Measurements from ENCODE around the gene BIRC5.

BIRC5 gene

GRCh38 chr17:78258323-78259191, 44.5 kb downstream of the BIRC5 start:
- peak; percentile 60 for DNase-seq

DNA sequence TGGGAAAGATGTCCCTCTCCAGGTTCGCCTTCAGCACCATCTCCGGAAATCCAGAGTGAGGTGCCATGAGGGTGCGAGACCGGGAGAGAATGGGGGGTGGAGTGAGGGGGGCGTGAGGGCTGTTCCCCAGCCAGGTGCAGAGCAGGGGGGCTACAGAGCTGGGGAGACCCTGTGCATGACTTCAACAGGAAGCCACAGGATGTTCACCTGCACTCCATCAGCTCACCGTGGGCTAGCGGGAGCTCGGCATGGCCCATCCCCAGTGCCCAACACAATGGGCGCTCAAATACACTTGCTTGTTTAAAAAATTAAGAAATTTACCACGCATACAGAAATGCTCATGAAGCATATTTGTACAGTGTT, 45.1 kb downstream of the BIRC5 start:
- DNase-seq = no peak

- no peak for DNase-seq
These were observed 49.1 kb downstream of the BIRC5 start for GRCh38 chr17:78263063-78263735.

GRCh38 chr17:78263736-78264340, 49.8 kb downstream of the BIRC5 start:
- DNase-seq = no peak

DNA sequence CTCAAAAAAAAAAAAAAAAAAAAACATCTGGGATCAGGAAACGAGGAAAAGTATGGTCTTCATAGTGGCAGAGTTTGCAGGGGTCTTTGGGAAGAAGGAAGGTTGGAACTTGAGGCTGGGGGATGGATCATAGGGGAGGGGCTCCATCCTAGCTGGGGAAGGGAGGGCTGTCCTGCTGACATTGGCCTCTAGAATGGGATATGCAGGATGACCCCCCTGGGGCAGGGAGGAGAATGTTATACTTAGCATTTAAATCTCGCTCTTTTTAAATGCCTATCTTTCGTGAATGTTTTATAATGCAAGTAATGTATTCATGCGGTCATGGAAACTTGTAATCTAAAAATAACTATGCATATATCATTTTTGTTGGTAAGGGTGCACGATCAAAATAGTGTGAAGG, 50.5 kb downstream of the BIRC5 start:
- no peak for DNase-seq

- DNase-seq = no peak
These were observed 51.1 kb downstream of the BIRC5 start for GRCh38 chr17:78265121-78265520.

- DNase-seq = no peak
These were observed 52.2 kb downstream of the BIRC5 start for GRCh38 chr17:78266231-78266631.

- DNase-seq = no peak
These were observed 52.7 kb downstream of the BIRC5 start for GRCh38 chr17:78266771-78267170.

GRCh38 chr17:78267253-78268073, 53.4 kb downstream of the BIRC5 start:
- DNase-seq = no peak

DNA sequence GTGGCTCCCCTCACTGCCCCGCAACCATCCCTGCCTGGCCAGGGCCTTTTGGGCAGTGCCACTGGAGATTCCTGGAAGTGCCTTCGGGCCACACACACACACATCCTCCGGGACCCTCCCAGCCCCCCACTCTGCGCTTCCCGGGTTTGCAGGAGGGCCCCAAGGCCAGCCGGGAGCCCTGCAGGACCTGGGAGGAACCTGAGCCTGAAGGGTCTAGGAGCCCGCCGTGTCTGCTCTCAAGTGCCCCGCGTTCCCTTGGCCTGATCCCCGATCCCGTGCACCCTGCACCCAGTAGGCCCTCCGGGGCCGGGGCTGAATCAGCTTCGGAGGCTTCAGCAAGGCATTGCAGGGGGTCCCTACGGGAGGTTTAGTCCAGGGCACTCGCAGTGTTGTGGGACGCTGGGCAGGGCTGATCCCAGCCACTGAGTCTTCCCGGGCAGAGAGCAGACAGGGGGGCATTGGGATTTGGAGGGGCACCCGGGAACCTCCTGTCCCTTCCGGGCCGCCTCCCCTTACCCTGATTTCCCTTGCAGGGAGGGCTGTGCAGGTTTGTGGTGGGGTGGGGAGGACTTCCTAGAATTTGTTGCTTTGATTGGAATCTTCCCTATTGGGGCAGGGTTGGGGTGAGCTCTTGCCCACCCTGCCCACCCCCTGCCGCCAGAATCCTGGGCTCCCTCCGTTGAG, 54.3 kb downstream of the BIRC5 start:
- no peak for DNase-seq

- DNase-seq = no peak
These were observed 55.2 kb downstream of the BIRC5 start for GRCh38 chr17:78268951-78269905.

DNA sequence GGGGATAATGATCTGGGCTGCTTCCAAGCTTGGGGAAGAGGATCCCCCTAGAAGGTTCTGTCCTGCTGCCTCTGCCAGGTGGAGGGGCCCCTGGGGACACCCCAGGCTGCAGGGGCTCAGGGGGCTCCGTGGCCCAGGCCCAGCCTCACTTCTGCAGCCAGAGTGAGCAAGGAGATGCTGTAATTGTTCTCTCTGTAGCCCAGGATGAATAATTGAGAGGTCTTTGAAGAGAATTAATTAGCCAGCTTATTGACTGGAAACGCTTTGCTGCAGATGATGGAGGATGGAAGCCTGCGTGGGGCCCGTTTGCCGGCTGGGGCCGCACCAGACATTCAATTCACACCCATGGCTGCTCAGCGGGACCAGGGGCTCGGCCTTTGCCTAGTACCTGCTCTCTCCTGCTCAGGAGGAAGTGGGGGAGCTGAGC, 55.9 kb downstream of the BIRC5 start:
- DNase-seq = no peak

DNA sequence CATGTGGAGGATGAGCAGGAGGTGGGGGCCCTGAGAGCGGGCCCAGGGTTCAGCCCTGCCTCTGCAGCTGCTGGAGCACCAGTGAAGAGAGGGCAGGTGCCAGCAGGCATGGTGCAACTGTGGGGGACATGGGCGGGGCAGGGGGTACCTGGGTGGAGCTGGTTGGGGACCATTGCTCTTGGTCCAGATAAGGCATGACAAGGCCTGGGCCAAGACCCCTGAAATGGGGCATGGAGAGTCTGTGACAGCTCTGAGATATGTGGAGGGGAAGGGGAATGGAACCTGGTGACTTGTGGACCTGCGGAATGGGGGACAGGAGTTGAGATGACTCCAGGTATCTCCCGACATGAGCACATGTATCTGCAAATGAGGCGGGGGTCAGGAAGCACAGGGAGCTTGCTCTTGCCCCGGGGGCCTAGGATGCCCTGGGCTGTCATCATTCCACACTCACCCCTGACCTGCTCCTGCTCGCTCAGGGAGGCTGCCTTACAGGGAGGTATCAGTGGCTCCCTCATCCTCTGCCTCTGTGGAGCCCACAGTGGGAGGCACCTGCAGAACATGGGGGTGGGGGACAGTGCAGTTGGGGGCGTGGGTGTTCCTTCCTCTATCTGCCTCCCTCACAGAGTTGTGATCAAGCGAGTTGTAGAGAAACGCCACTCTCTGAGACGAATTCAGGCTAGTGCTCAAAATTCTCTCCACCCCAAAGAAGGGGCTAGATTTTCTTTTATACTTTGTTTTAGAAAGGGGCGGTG, 57.5 kb downstream of the BIRC5 start:
- no peak for DNase-seq

DNA sequence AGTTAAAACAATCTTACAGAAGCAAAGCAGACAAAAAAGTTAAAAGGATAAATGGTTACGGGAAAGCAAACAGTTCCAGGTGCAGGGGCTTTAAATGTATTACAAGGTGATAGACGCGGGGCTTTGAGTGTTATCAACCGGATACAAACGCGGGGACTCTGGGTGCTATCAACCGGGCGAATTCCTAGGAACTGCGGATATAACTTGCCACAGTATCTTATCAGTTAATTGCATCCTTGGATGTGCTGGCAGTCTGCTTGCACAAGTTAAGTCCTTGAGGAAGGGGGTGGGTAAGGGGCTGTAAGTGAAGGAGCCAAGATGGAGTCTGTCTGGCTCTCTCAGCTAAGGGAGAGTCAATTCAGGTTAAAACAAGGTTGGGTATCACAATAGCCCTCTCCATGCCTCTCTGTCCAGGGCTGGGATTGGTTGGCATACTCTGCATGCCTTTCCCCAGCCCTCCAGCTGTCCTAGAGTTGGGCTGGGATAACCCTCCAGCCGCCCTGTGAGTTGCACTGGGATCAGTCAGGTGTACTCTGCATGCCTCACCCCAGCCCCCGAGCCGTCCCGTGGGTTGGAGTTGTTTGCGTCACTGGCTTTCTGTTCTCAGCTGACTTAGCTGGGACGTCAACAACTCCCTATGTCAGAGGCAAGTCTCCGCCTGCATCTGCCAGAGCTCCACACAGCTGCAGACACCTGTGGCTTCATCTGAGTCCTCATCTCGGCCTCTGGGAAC, 58.3 kb downstream of the BIRC5 start:
- DNase-seq = peak; percentile 35

GRCh38 chr17:78272914-78273258, 58.8 kb downstream of the BIRC5 start:
- DNase-seq = no peak

GRCh38 chr17:78273813-78274212, 59.8 kb downstream of the BIRC5 start:
- no peak for DNase-seq

All from stimulated activated naive CD4-positive, alpha-beta T cell treated with Interleukin-2 at 50 U/mL for 16 hours (primary cell).